B cell (primary cell): ENCODE data around the gene KRTCAP2. TPM values are rescaled to one million over a fixed set of nuclear protein-coding genes. Genes with fewer than 3 reads are reported as not detected.
"Not testable (repeated sequence)": the region's sequence is repeated elsewhere in the genome, so short reads cannot be mapped to it uniquely, and the experiment has no call there.

Experiments used
- ATAC-seq: fragments of 200-7000 bp; cut with Tn5 transposase; one replicate; pipeline ENCODE4 v1.10.0; 2021; ENCODE audit warnings: low read depth, mild to moderate bottlenecking, moderate number of reproducible peaks, moderate library complexity
- CTCF ChIA-PET: fragments of 350-600 bp; sonication (Branson Sonifier 250); formaldehyde crosslinking; loops from one replicate; lab custom pipeline; 2021; ENCODE audit warnings: antibody characterized with exemption, inconsistent platforms; lab: Charles Lee
- POLR2A ChIA-PET: fragments of 350-600 bp; sonication (Branson Sonifier 250); formaldehyde crosslinking; loops from one replicate; lab custom pipeline; 2021; ENCODE audit warnings: antibody characterized with exemption; lab: Charles Lee
- DNase-seq: peaks from one replicate; pipeline ENCODE4 v3.0.0; 2013
- H2AFZ ChIP-seq: 2 replicates; pipeline ENCODE4 v1.6.1; 2012; ENCODE audit warnings: mild to moderate bottlenecking, low read depth, low read length; ENCODE audit not compliant: insufficient read depth, poor library complexity, severe bottlenecking
- H3K27ac ChIP-seq, 2 donors: 1 replicate in 1 of 2; 2 replicates in 1 of 2; pipeline ENCODE4 v1.5.1; 2012 to 2013; ENCODE audit warnings: low read length in 2 of 2, mild to moderate bottlenecking in 2 of 2, moderate library complexity in 1 of 2
- H3K27me3 ChIP-seq, 4 experiments: fragments of 200-600 bp in 1 of 4; sonication (generic) in 1 of 4; replicated peaks in 1 of 4; 1 replicate in 2 of 4; 2 replicates in 2 of 4; pipeline versions ENCODE4 v1.6.1 to v1.7.0; 2013 to 2016; ENCODE audit warnings: low read length in 3 of 4, mild to moderate bottlenecking in 2 of 4, mixed read lengths in 1 of 4, moderate library complexity in 1 of 4; ENCODE audit not compliant: insufficient read depth in 4 of 4, control insufficient read depth in 3 of 4; ENCODE audit errors: control extremely low read depth in 1 of 4
- H3K36me3 ChIP-seq, 2 experiments: replicated peaks in 1 of 2; 1 replicate in 1 of 2; 2 replicates in 1 of 2; pipeline versions ENCODE4 v1.6.1 to v1.7.1; 2013; ENCODE audit warnings: low read length in 1 of 2; ENCODE audit not compliant: insufficient read depth in 2 of 2, control insufficient read depth in 1 of 2; ENCODE audit errors: control extremely low read depth in 1 of 2, extremely low read depth in 1 of 2
- H3K4me1 ChIP-seq, 2 donors: fragments of 200-600 bp in 1 of 2; sonication (generic) in 1 of 2; 1 replicate in 1 of 2; 2 replicates in 1 of 2; pipeline versions ENCODE4 v1.5.1 to v1.6.1; 2013 to 2017; ENCODE audit warnings: low read length in 2 of 2; ENCODE audit not compliant: control insufficient read depth in 2 of 2, insufficient read depth in 2 of 2
- H3K4me2 ChIP-seq: replicated peaks from 2 replicates; pipeline ENCODE3; 2012; ENCODE audit warnings: mild to moderate bottlenecking, low read depth, low read length; ENCODE audit not compliant: poor library complexity, severe bottlenecking
- H3K4me3 ChIP-seq, 5 experiments: fragments of 200-600 bp in 1 of 5; sonication (generic) in 1 of 5; 1 replicate in 3 of 5; 2 replicates in 2 of 5; pipeline versions ENCODE4 v1.5.1 to v1.7.0; 2011 to 2016; ENCODE audit warnings: low read length in 4 of 5, mild to moderate bottlenecking in 4 of 5, low read depth in 2 of 5, control low read depth in 1 of 5, moderate library complexity in 1 of 5; ENCODE audit not compliant: insufficient read depth in 1 of 5; ENCODE audit errors: control extremely low read depth in 1 of 5, extremely low read depth in 1 of 5
- H3K79me2 ChIP-seq: fragments of 200-600 bp; sonication (generic); one replicate; pipeline ENCODE4 v1.6.0; 2016; ENCODE audit warnings: low read length; ENCODE audit not compliant: control insufficient read depth, insufficient read depth
- H3K9ac ChIP-seq: fragments of 200-600 bp; sonication (generic); 2 replicates; pipeline ENCODE4 v1.6.1; 2017; ENCODE audit warnings: mild to moderate bottlenecking, low read length, moderate library complexity
- H3K9me3 ChIP-seq, 3 donors: one replicate each; pipeline versions ENCODE4 v1.6.1 to v1.7.1; 2013; ENCODE audit warnings: low read length in 2 of 3; ENCODE audit not compliant: control insufficient read depth in 2 of 3, insufficient read depth in 1 of 3; ENCODE audit errors: control extremely low read depth in 1 of 3
- H4K20me1 ChIP-seq: 2 replicates; pipeline ENCODE4 v1.6.0; 2012; ENCODE audit warnings: mild to moderate bottlenecking, low read length; ENCODE audit not compliant: insufficient read depth, control insufficient read depth, poor library complexity, severe bottlenecking
- H3K27ac Mint-ChIP-seq: one replicate; pipeline ENCODE4 v1.8.0; 2021; ENCODE audit warnings: mixed read lengths
- H3K27me3 Mint-ChIP-seq: one replicate; pipeline ENCODE4 v1.8.0; 2021; ENCODE audit warnings: mixed read lengths
- H3K4me1 Mint-ChIP-seq: one replicate; pipeline ENCODE4 v1.8.0; 2021; ENCODE audit warnings: mixed read lengths
- H3K4me3 Mint-ChIP-seq: one replicate; pipeline ENCODE4 v1.8.0; 2021; ENCODE audit warnings: mixed read lengths
- H3K9me3 Mint-ChIP-seq: one replicate; pipeline ENCODE4 v1.8.0; 2022; ENCODE audit warnings: mixed read lengths; ENCODE audit not compliant: insufficient read depth
- CTCF ChIP-seq: fragments of 200-600 bp; IDR thresholded peaks from one replicate; pipeline ENCODE4 v1.8.0; 2022; ENCODE audit warnings: antibody characterized with exemption, mild to moderate bottlenecking
- EZH2 ChIP-seq: IDR thresholded peaks from 2 replicates; pipeline ENCODE4 v1.6.1; 2012; ENCODE audit warnings: borderline replicate concordance, low read depth, mild to moderate bottlenecking, moderate library complexity, low read length; ENCODE audit not compliant: insufficient read depth, poor library complexity, severe bottlenecking
- WGBS: methylation state at CpG from one replicate; pipeline ENCODE4 v1.1.5; 2013; ENCODE audit warnings: missing lambda C conversion rate; ENCODE audit not compliant: insufficient coverage; 5-methylcytosine and 5-hydroxymethylcytosine counted together
- intact Hi-C: fragments of 100-400 bp; cut with micrococcal nuclease; formaldehyde crosslinking; loops from one replicate; pipeline ENCODE4 v1.10.0; 2022
- polyA plus RNA-seq: library from polyadenylated mRNA; depleted of rRNA; stranded (reverse); fragments of >200 nt; gene quantifications from 2 replicates; pipeline ENCODE4 v1.2.3, GENCODE V29; 2012
- total RNA-seq, 2 donors: library from RNA; stranded (reverse); fragments of 120-200 nt in 1 of 2; gene quantifications; 1 replicate in 1 of 2; 2 replicates in 1 of 2; pipeline versions ENCODE4 v1.2.3 to v1.2.4, GENCODE V29; 2013 to 2022

Gene KRTCAP2
- total and polyA plus RNA-seq, 2 donors (not counting 1 experiment from before 2014, with no cell fraction given): 151 to 259 TPM

DNA sequence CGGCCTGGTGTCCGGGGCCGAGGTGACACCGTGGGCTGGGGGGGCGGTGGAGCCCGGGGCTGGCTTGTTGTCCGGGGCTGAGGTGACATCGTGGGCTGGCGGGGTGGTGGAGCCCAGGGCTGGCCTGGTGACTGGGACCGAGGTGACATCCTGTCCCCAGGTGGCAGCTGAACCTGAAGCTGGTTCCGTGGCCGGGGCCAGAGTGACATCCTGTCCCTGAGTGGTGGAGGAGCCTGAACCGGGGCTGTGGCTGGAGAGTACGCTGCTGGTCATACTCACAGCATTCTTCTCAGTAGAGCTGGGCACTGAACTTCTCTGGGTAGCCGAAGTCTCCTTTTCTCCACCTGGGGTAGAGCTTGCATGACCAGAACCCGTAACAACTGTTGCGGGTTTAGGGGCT, 18.8 kb upstream of the KRTCAP2 start:
- 97% methylated on average over 14 of the region's 17 CpGs for WGBS
- H3K4me1 ChIP-seq: peaks cover 15 to 23% of the 10 kb centered on the region in 2 donors
- no peaks in the 10 kb centered on the region for H4K20me1 ChIP-seq
- peaks cover 0 to 5% (median 0%) of the 10 kb centered on the region in 3 donors for H3K9me3 ChIP-seq
- Mint-ChIP-seq H3K4me1 (peaks cover 36% of the 10 kb centered on the region), H3K9me3 (no peaks in the 10 kb centered on the region), H3K4me3 (peak overlapping the region; percentile 30), H3K27ac (no peak overlapping the region), H3K27me3 (no peaks in the 10 kb centered on the region)
- no peak for TF ChIP-seq EZH2
- TF ChIP-seq CTCF: no peak
- ATAC-seq (no peak), DNase-seq (no peak)
- no peak overlapping the region for H3K9ac ChIP-seq
- intact Hi-C loops: loop anchor here (2.0 to 5.0 kb wide), 3 partner anchors 15 to 35 kb away; partner anchors contain the start of gene MTX1
- H3K4me2 ChIP-seq: no peak overlapping the region
- no peaks in the 10 kb centered on the region for H3K36me3 ChIP-seq
- no peak overlapping the region for H3K27ac ChIP-seq
- ChIA-PET CTCF (interaction anchor here (0.6 to 7.7 kb wide), 4 partner anchors 15 to 35 kb away, joined by 3 to 196 read pairs (median 28); partner anchors contain the start of genes KRTCAP2, MTX1, THBS3 and TRIM46), POLR2A (interaction anchor here (0.5 kb wide), 1 partner anchor 42 kb away, joined by 6 read pairs; no protein-coding TSS in a partner anchor)
- H2AFZ ChIP-seq: no peak overlapping the region
- no peaks in the 10 kb centered on the region for H3K79me2 ChIP-seq
- no peak overlapping the region for H3K4me3 ChIP-seq
- peaks cover 0 to 19% (median 1%) of the 10 kb centered on the region in 4 experiments for H3K27me3 ChIP-seq

DNA sequence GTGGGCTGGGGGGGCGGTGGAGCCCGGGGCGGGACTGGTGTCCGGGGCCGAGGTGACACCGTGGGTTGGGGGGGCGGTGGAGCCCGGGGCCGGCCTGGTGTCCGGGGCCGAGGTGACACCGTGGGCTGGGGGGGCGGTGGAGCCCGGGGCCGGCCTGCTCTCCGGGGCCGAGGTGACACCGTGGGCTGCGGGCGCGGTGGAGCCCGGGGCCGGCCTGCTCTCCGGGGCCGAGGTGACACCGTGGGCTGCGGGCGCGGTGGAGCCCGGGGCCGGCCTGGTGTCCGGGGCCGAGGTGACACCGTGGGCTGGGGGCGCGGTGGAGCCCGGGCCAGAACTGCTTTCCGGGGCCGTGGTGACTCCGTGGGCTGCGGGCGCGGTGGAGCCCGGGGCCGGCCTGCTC, 16.8 kb upstream of the KRTCAP2 start:
- H3K79me2 ChIP-seq, H3K9me3 Mint-ChIP-seq, H3K4me2 ChIP-seq, ATAC-seq, H3K36me3 ChIP-seq, H3K9ac ChIP-seq, H2AFZ ChIP-seq, H3K27ac ChIP-seq, H4K20me1 ChIP-seq, H3K4me3 ChIP-seq, H3K27ac Mint-ChIP-seq, DNase-seq, H3K4me3 Mint-ChIP-seq, CTCF ChIA-PET, H3K9me3 ChIP-seq, POLR2A ChIA-PET, H3K27me3 Mint-ChIP-seq: not testable (repeated sequence)
- intact Hi-C loops: loop anchor here (5.0 kb wide), 1 partner anchor 37 kb away; no protein-coding TSS in a partner anchor
- Histone ChIP-seq H3K4me1 (peaks cover 25 to 39% of the 10 kb centered on the region in 2 donors), H3K27me3 (peaks cover 0 to 15% (median 1%) of the 10 kb centered on the region in 4 experiments)
- WGBS: 97% methylated on average over 18 of the region's 45 CpGs
- H3K4me1 Mint-ChIP-seq: peaks cover 41% of the 10 kb centered on the region
